ENCODE data around the gene TPCN1. TPM values are rescaled to one million over a fixed set of nuclear protein-coding genes. Genes with fewer than 3 reads are reported as not detected.

The TPCN1 gene
- total RNA-seq, 1 donor from 2014 or later = 51.9 TPM

- DNase-seq = no peak
- ATAC-seq = no peak
- H3K4me1 ChIP-seq = no peaks in the 10 kb centered on the region
- no peak overlapping the region for H3K27ac ChIP-seq
- H3K27me3 ChIP-seq = no peaks in the 10 kb centered on the region
- H3K9me3 ChIP-seq = no peaks in the 10 kb centered on the region
- H3K4me3 ChIP-seq = no peak overlapping the region
- no peak for TF ChIP-seq CTCF (IDR thresholded peaks at IDR 0.05)
- intact Hi-C loops (cut with DNase I) = no loop called here
- peaks cover 65% of the 10 kb centered on the region for H3K36me3 ChIP-seq
Measured at GRCh38 chr12:113318900-113319628, 97.8 kb downstream of the TPCN1 start.

- H3K4me3 ChIP-seq = no peak overlapping the region
- ATAC-seq = no peak
- H3K4me1 ChIP-seq = no peaks in the 10 kb centered on the region
- TF ChIP-seq CTCF (IDR thresholded peaks at IDR 0.05) = no peak
- H3K36me3 ChIP-seq = peaks cover 52% of the 10 kb centered on the region
- no peaks in the 10 kb centered on the region for H3K9me3 ChIP-seq
- intact Hi-C loops (cut with DNase I) = no loop called here
- no peaks in the 10 kb centered on the region for H3K27me3 ChIP-seq
- no peak overlapping the region for H3K27ac ChIP-seq
- no peak for DNase-seq
Measured at GRCh38 chr12:113320401-113320800, 99.1 kb downstream of the TPCN1 start.

- H3K9me3 ChIP-seq = no peaks in the 10 kb centered on the region
- H3K4me3 ChIP-seq = no peak overlapping the region
- intact Hi-C loops (cut with DNase I) = no loop called here
- peaks cover 40% of the 10 kb centered on the region for H3K36me3 ChIP-seq
- no peaks in the 10 kb centered on the region for H3K27me3 ChIP-seq
- no peak for TF ChIP-seq CTCF (IDR thresholded peaks at IDR 0.05)
- peaks cover 10% of the 10 kb centered on the region for H3K4me1 ChIP-seq
- ATAC-seq (peak; percentile 59), DNase-seq (no peak)
- H3K27ac ChIP-seq = no peak overlapping the region
Measured at GRCh38 chr12:113322343-113322742, 101.1 kb downstream of the TPCN1 start.

GRCh38 chr12:113325916-113326315, 104.7 kb downstream of the TPCN1 start:
- peak overlapping the region; percentile 30 for H3K27ac ChIP-seq
- ATAC-seq = no peak
- no peak overlapping the region for H3K4me3 ChIP-seq
- no peak for DNase-seq
- no peak for TF ChIP-seq CTCF (IDR thresholded peaks at IDR 0.05)
- no peaks in the 10 kb centered on the region for H3K27me3 ChIP-seq
- peaks cover 21% of the 10 kb centered on the region for H3K36me3 ChIP-seq
- no peaks in the 10 kb centered on the region for H3K9me3 ChIP-seq
- intact Hi-C loops (cut with DNase I) = no loop called here
- H3K4me1 ChIP-seq = peaks cover 19% of the 10 kb centered on the region

GRCh38 chr12:113326775-113327395, 105.6 kb downstream of the TPCN1 start:
- Histone ChIP-seq H3K27ac (peak overlapping the region; percentile 6), H3K9me3 (no peaks in the 10 kb centered on the region)
- ATAC-seq = no peak

More at GRCh38 chr12:113326775-113327395, 105.6 kb downstream of the TPCN1 start:
- Histone ChIP-seq H3K4me1 (peaks cover 19% of the 10 kb centered on the region), H3K4me3 (no peak overlapping the region), H3K27me3 (no peaks in the 10 kb centered on the region), H3K36me3 (peaks cover 24% of the 10 kb centered on the region)
- TF ChIP-seq CTCF (IDR thresholded peaks at IDR 0.05) = no peak
- no peak for DNase-seq
- intact Hi-C loops (cut with DNase I) = no loop called here

Measured in upper lobe of right lung (tissue), 1 donor.